MCF 10A (cell line): Measurements from ENCODE around the gene PCCB. TPM values are rescaled to one million over a fixed set of nuclear protein-coding genes. Genes with fewer than 3 reads are reported as not detected.

ENCODE experiments used
- BruUV-seq: library from RNA; stranded (reverse); fragments of 400-500 nt; replicated peaks from 2 replicates; lab custom pipeline; 2021; lab: Mats Ljungman, UMichigan
- CTCF ChIA-PET: fragments of 300-600 bp; sonication (Branson Sonifier 250); formaldehyde crosslinking; extraction: SDS; loops from one replicate; lab custom pipeline; 2021; ENCODE audit warnings: antibody characterized with exemption, inconsistent platforms; lab: Yijun Ruan, JAX
- POLR2A ChIA-PET: fragments of 300-600, 350-650 bp; sonication (Branson Sonifier 250); formaldehyde crosslinking; extraction: SDS; loops from one replicate; lab custom pipeline; 2020; ENCODE audit warnings: antibody characterized with exemption, inconsistent platforms; lab: Yijun Ruan, JAX
- DNase-seq: peaks from one replicate; pipeline ENCODE4 v3.0.0-alpha.2; 2018; ENCODE audit not compliant: unreplicated experiment
- H3K27ac Mint-ChIP-seq: one replicate; pipeline ENCODE4 v1.8.0; 2022; ENCODE audit warnings: mild to moderate bottlenecking, low read depth, mixed read lengths; ENCODE audit not compliant: unreplicated experiment
- H3K27me3 Mint-ChIP-seq: one replicate; pipeline ENCODE4 v1.8.0; 2022; ENCODE audit warnings: mixed read lengths; ENCODE audit not compliant: insufficient read depth, unreplicated experiment
- H3K36me3 Mint-ChIP-seq: one replicate; pipeline ENCODE4 v1.8.0; 2022; ENCODE audit warnings: mild to moderate bottlenecking, moderate library complexity, mixed read lengths; ENCODE audit not compliant: insufficient read depth, unreplicated experiment
- H3K4me1 Mint-ChIP-seq: one replicate; pipeline ENCODE4 v1.8.0; 2022; ENCODE audit warnings: mixed read lengths; ENCODE audit not compliant: insufficient read depth, unreplicated experiment
- H3K4me3 Mint-ChIP-seq: one replicate; pipeline ENCODE4 v1.8.0; 2022; ENCODE audit warnings: mild to moderate bottlenecking, moderate library complexity, mixed read lengths; ENCODE audit not compliant: unreplicated experiment
- H3K9me3 Mint-ChIP-seq: one replicate; pipeline ENCODE4 v1.8.0; 2022; ENCODE audit warnings: mixed read lengths; ENCODE audit not compliant: unreplicated experiment
- intact Hi-C: fragments of 100-400 bp; cut with micrococcal nuclease; formaldehyde crosslinking; loops from 2 replicates; pipeline ENCODE4 v1.14.1; 2022
- total RNA-seq: library from RNA; stranded (reverse); gene quantifications from 2 replicates; pipeline ENCODE4 v1.2.3, GENCODE V29; 2022
- TF ChIP-seq, protein P1 (sequence below): fragments of 200-600 bp; IDR thresholded peaks from one replicate; pipeline ENCODE4 v1.8.0; 2022; ENCODE audit warnings: antibody characterized with exemption, mild to moderate bottlenecking; ENCODE audit not compliant: unreplicated experiment

PCCB gene
- total RNA-seq, 1 experiment from 2014 or later: 51.7 TPM

- POLR2A ChIA-PET: no interaction called here
- H3K27me3 Mint-ChIP-seq: no peaks in the 10 kb centered on the region
- CTCF ChIA-PET: interaction anchor here (0.7 kb wide), 1 partner anchor 92 kb away, joined by 3 read pairs; no protein-coding TSS in a partner anchor
Measured at GRCh38 chr3:136297826-136298225, 47.7 kb downstream of the PCCB start.

DNA sequence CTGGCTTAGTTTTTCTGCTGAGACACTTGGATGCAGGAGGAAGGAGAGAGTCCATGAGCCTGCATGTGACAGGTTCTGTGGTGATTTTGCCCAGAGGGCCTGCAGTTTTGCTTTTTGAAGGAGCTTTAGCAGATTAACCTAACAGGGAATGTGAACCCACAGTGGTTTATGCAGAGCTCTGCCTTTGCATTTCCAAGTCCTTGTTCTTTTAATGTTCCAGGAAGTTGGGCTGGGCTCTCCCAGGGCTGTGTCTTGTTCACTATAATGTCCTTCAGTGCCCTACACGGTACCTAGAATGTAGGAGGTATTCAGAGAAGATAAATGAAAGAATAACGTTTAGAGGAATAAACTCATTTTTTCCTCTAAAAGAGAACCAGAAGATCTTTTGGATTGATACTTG, 50.3 kb downstream of the PCCB start:
- H3K36me3 Mint-ChIP-seq: peaks cover 22% of the 10 kb centered on the region

More at GRCh38 chr3:136297826-136298225, 47.7 kb downstream of the PCCB start:
- no peaks in the 10 kb centered on the region for H3K9me3 Mint-ChIP-seq
- intact Hi-C loops: no loop called here
- BruUV-seq: no TSS peak
- H3K4me1 Mint-ChIP-seq: no peaks in the 10 kb centered on the region
- TF ChIP-seq, protein P1, sequence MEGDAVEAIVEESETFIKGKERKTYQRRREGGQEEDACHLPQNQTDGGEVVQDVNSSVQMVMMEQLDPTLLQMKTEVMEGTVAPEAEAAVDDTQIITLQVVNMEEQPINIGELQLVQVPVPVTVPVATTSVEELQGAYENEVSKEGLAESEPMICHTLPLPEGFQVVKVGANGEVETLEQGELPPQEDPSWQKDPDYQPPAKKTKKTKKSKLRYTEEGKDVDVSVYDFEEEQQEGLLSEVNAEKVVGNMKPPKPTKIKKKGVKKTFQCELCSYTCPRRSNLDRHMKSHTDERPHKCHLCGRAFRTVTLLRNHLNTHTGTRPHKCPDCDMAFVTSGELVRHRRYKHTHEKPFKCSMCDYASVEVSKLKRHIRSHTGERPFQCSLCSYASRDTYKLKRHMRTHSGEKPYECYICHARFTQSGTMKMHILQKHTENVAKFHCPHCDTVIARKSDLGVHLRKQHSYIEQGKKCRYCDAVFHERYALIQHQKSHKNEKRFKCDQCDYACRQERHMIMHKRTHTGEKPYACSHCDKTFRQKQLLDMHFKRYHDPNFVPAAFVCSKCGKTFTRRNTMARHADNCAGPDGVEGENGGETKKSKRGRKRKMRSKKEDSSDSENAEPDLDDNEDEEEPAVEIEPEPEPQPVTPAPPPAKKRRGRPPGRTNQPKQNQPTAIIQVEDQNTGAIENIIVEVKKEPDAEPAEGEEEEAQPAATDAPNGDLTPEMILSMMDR: no peak
- no peak overlapping the region for H3K27ac Mint-ChIP-seq
- no peak for DNase-seq
- H3K4me3 Mint-ChIP-seq: no peak overlapping the region
- H3K36me3 Mint-ChIP-seq: peaks cover 17% of the 10 kb centered on the region

GRCh38 chr3:136305879-136306278, 55.7 kb downstream of the PCCB start:
- no peaks in the 10 kb centered on the region for H3K27me3 Mint-ChIP-seq
- intact Hi-C loops: loop anchor here (1.0 to 10.0 kb wide), 3 partner anchors 231 to 709 kb away; partner anchors contain the start of gene STAG1
- BruUV-seq: no TSS peak
- peaks cover 14% of the 10 kb centered on the region for H3K9me3 Mint-ChIP-seq
- H3K4me3 Mint-ChIP-seq: no peak overlapping the region
- DNase-seq: peak; percentile 63
- TF ChIP-seq, protein P1: peak; percentile 39
- peaks cover 15% of the 10 kb centered on the region for H3K36me3 Mint-ChIP-seq
- CTCF ChIA-PET: interaction anchor here (0.6 to 1.4 kb wide), 6 partner anchors 9 to 683 kb away, joined by 3 to 9 read pairs (median 4); partner anchors contain the start of gene STAG1
- H3K27ac Mint-ChIP-seq: no peak overlapping the region
- H3K4me1 Mint-ChIP-seq: no peaks in the 10 kb centered on the region
- POLR2A ChIA-PET: no interaction called here

More for the DNA sequence above, 50.3 kb downstream of the PCCB start:
- no peaks in the 10 kb centered on the region for H3K4me1 Mint-ChIP-seq
- no peaks in the 10 kb centered on the region for H3K27me3 Mint-ChIP-seq
- no peak overlapping the region for H3K4me3 Mint-ChIP-seq
- BruUV-seq: no TSS peak
- H3K9me3 Mint-ChIP-seq: no peaks in the 10 kb centered on the region
- no peak overlapping the region for H3K27ac Mint-ChIP-seq
- ChIA-PET POLR2A (no interaction called here), CTCF (no interaction called here)
- intact Hi-C loops: loop anchor here (10.0 kb wide), 1 partner anchor 714 kb away; no protein-coding TSS in a partner anchor
- no peak for DNase-seq
- TF ChIP-seq, protein P1: no peak

DNA sequence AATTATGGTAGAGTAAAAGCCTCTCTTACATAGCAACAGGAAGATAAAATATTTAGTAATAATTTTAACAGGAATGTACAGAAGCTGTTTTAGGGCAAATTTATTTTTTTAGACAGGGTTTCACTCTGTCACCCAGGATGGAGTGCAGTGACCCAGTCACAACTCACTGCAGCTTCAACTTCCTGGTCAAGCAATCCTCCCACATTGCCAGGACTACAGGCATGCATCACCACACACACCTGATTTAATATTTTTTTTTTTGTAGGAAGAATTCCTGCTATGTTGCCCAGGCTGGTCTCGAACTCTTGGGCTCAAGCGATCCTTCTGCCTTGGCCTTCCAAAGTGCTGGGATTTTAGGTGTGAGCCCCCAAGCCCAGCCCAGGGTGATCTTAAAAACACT, 61.1 kb downstream of the PCCB start:
- no peak for DNase-seq
- Mint-ChIP-seq H3K27me3 (no peaks in the 10 kb centered on the region), H3K36me3 (peaks cover 7% of the 10 kb centered on the region), H3K4me3 (no peak overlapping the region), H3K27ac (no peak overlapping the region), H3K4me1 (no peaks in the 10 kb centered on the region), H3K9me3 (peaks cover 9% of the 10 kb centered on the region)
- intact Hi-C loops: no loop called here
- POLR2A ChIA-PET: interaction anchor here (0.6 to 1.0 kb wide), 2 partner anchors 23 to 193 kb away, joined by 4 to 5 read pairs; no protein-coding TSS in a partner anchor
- CTCF ChIA-PET: interaction anchor here (0.5 to 1.0 kb wide), 3 partner anchors 239 to 791 kb away, joined by 3 to 5 read pairs (median 3); no protein-coding TSS in a partner anchor
- TF ChIP-seq, protein P1: no peak
- BruUV-seq: no TSS peak
